Mesendoderm (in vitro differentiated cells): ENCODE measurements around the gene HOXA7.

ENCODE experiments used
- DNase-seq: peaks from one replicate; pipeline ENCODE4 v3.0.0; 2013
- H2AK5ac ChIP-seq: 2 replicates; pipeline ENCODE4 v1.6.1; 2013; ENCODE audit warnings: low read length, inconsistent platforms
- H2BK120ac ChIP-seq: 2 replicates; pipeline ENCODE4 v1.6.1; 2013; ENCODE audit warnings: low read depth, mild to moderate bottlenecking, low read length, moderate library complexity, mixed read lengths
- H2BK15ac ChIP-seq: replicated peaks from 2 replicates; pipeline ENCODE4 v1.6.1; 2013; ENCODE audit warnings: low read depth, mild to moderate bottlenecking, moderate library complexity
- H2BK5ac ChIP-seq: 2 replicates; pipeline ENCODE4 v1.6.1; 2013; ENCODE audit warnings: low read length, inconsistent platforms
- H3K18ac ChIP-seq: 2 replicates; pipeline ENCODE4 v1.6.1; 2013; ENCODE audit warnings: mild to moderate bottlenecking, low read length, mixed read lengths
- H3K23ac ChIP-seq: one replicate; pipeline ENCODE4 v1.6.1; 2013; ENCODE audit warnings: low read length
- H3K27ac ChIP-seq: 2 replicates; pipeline ENCODE4 v1.5.1; 2013; ENCODE audit warnings: low read depth, mild to moderate bottlenecking, inconsistent platforms, low read length, moderate library complexity
- H3K27me3 ChIP-seq: 2 replicates; pipeline ENCODE4 v1.6.1; 2013; ENCODE audit warnings: low read length, control low read depth, mild to moderate bottlenecking, inconsistent platforms; ENCODE audit not compliant: insufficient read depth, poor library complexity
- H3K36me3 ChIP-seq: 2 replicates; pipeline ENCODE4 v1.6.1; 2013; ENCODE audit warnings: low read length, inconsistent platforms; ENCODE audit not compliant: control insufficient read depth, insufficient read depth
- H3K4ac ChIP-seq: one replicate; pipeline ENCODE4 v1.6.1; 2013; ENCODE audit warnings: low read depth, mild to moderate bottlenecking, low read length, moderate library complexity
- H3K4me1 ChIP-seq: 2 replicates; pipeline ENCODE4 v1.6.1; 2013; ENCODE audit warnings: low read depth, low read length, inconsistent platforms; ENCODE audit not compliant: control insufficient read depth
- H3K4me2 ChIP-seq: 2 replicates; pipeline ENCODE4 v1.6.1; 2013; ENCODE audit warnings: low read length
- H3K4me3 ChIP-seq: 2 replicates; pipeline ENCODE4 v1.5.1; 2013; ENCODE audit warnings: mild to moderate bottlenecking, low read length
- H3K56ac ChIP-seq: one replicate; pipeline ENCODE4 v1.6.1; 2013; ENCODE audit warnings: low read length
- H3K79me1 ChIP-seq: 2 replicates; pipeline ENCODE4 v1.6.1; 2013; ENCODE audit warnings: low read length, inconsistent platforms
- H3K79me2 ChIP-seq: 2 replicates; pipeline ENCODE4 v1.6.1; 2013; ENCODE audit warnings: mild to moderate bottlenecking, low read length; ENCODE audit not compliant: control insufficient read depth, insufficient read depth
- H3K9ac ChIP-seq: 2 replicates; pipeline ENCODE4 v1.6.1; 2013; ENCODE audit warnings: low read length, inconsistent platforms
- H4K5ac ChIP-seq: one replicate; pipeline ENCODE4 v1.6.1; 2013; ENCODE audit warnings: low read length
- H4K8ac ChIP-seq: one replicate; pipeline ENCODE4 v1.6.1; 2013; ENCODE audit warnings: low read depth, mild to moderate bottlenecking, control low read depth, low read length, moderate library complexity
- WGBS: extraction: QIAGEN DNeasy Blood & Tissue Kit; methylation state at CpG from one replicate; pipeline ENCODE4 v1.1.7; 2013; ENCODE audit warnings: low lambda C conversion rate, missing lambda C conversion rate; ENCODE audit not compliant: insufficient coverage; ENCODE audit errors: extremely low coverage; 5-methylcytosine and 5-hydroxymethylcytosine counted together

Gene HOXA7

GRCh38 chr7:27153526-27153925 lies 2.9 kb downstream of the HOXA7 start:
- H2BK120ac ChIP-seq: no peak overlapping the region
- no peak overlapping the region for H3K27ac ChIP-seq
- H3K18ac ChIP-seq: no peak overlapping the region
- H2AK5ac ChIP-seq: no peak overlapping the region
- H3K4me3 ChIP-seq: no peak overlapping the region
- no peak overlapping the region for H2BK15ac ChIP-seq
- no peak overlapping the region for H4K5ac ChIP-seq
- no peak overlapping the region for H4K8ac ChIP-seq
- H3K27me3 ChIP-seq: peaks cover 92% of the 10 kb centered on the region
- H3K4me1 ChIP-seq: no peaks in the 10 kb centered on the region
- H3K4me2 ChIP-seq: no peak overlapping the region
- no peaks in the 10 kb centered on the region for H3K79me2 ChIP-seq
- H3K79me1 ChIP-seq: no peaks in the 10 kb centered on the region
- H3K23ac ChIP-seq: no peak overlapping the region
- H3K56ac ChIP-seq: no peak overlapping the region
- H3K9ac ChIP-seq: no peak overlapping the region
- no peaks in the 10 kb centered on the region for H3K36me3 ChIP-seq
- H2BK5ac ChIP-seq: no peak overlapping the region
- no peak overlapping the region for H3K4ac ChIP-seq
- DNase-seq: no peak
- no CpG with 5 or more reads among the region's 3 CpGs for WGBS

GRCh38 chr7:27152816-27153442 lies 3.5 kb downstream of the HOXA7 start:
- H3K36me3 ChIP-seq: no peaks in the 10 kb centered on the region
- no peak overlapping the region for H3K9ac ChIP-seq
- no CpG with 5 or more reads among the region's 22 CpGs for WGBS
- no peak overlapping the region for H4K5ac ChIP-seq
- no peak overlapping the region for H3K27ac ChIP-seq
- no peaks in the 10 kb centered on the region for H3K4me1 ChIP-seq
- no peak overlapping the region for H4K8ac ChIP-seq
- DNase-seq: no peak
- H3K79me2 ChIP-seq: no peaks in the 10 kb centered on the region
- no peak overlapping the region for H2BK5ac ChIP-seq
- H2BK15ac ChIP-seq: no peak overlapping the region
- H3K23ac ChIP-seq: no peak overlapping the region
- peaks cover 92% of the 10 kb centered on the region for H3K27me3 ChIP-seq
- H3K79me1 ChIP-seq: no peaks in the 10 kb centered on the region
- no peak overlapping the region for H3K56ac ChIP-seq
- H2BK120ac ChIP-seq: no peak overlapping the region
- H3K4me2 ChIP-seq: no peak overlapping the region
- H3K4ac ChIP-seq: no peak overlapping the region
- no peak overlapping the region for H3K18ac ChIP-seq
- H3K4me3 ChIP-seq: no peak overlapping the region
- no peak overlapping the region for H2AK5ac ChIP-seq

- no peak within 1 kb of the TSS for H3K23ac ChIP-seq
- H3K36me3 ChIP-seq: no peaks in the 10 kb centered on the region
- no peak within 1 kb of the TSS for H3K4me3 ChIP-seq
- no peak within 1 kb of the TSS for H2BK15ac ChIP-seq
- no CpG with 5 or more reads among the region's 53 CpGs for WGBS
- peaks cover 89% of the 10 kb centered on the region for H3K27me3 ChIP-seq
- H3K79me1 ChIP-seq: no peaks in the 10 kb centered on the region
- H2AK5ac ChIP-seq: no peak within 1 kb of the TSS
- H3K56ac ChIP-seq: no peak within 1 kb of the TSS
- no peak for DNase-seq
- H4K5ac ChIP-seq: no peak within 1 kb of the TSS
- no peaks in the 10 kb centered on the region for H3K4me1 ChIP-seq
- no peak within 1 kb of the TSS for H3K4ac ChIP-seq
- H3K9ac ChIP-seq: no peak within 1 kb of the TSS
- no peak within 1 kb of the TSS for H3K18ac ChIP-seq
- no peak within 1 kb of the TSS for H2BK5ac ChIP-seq
- H4K8ac ChIP-seq: no peak within 1 kb of the TSS
- no peak within 1 kb of the TSS for H3K27ac ChIP-seq
- H3K79me2 ChIP-seq: no peaks in the 10 kb centered on the region
- no peak within 1 kb of the TSS for H3K4me2 ChIP-seq
- H2BK120ac ChIP-seq: no peak within 1 kb of the TSS
Measured at GRCh38 chr7:27151931-27152815, 4.3 kb downstream of the HOXA7 start, which contains the start of gene HOXA3. Gene HOXA3, minus strand, starts transcription at chr7:27152583. Its CDS starts 41,943 bp downstream, at chr7:27110640.

GRCh38 chr7:27151341-27151930 lies 5.0 kb downstream of the HOXA7 start:
- Histone ChIP-seq H3K4ac (no peak overlapping the region), H3K23ac (peak overlapping the region; percentile 33)
- DNase-seq: no peak

GRCh38 chr7:27150568-27151340 lies 5.7 kb downstream of the HOXA7 start:
- no peak overlapping the region for H2BK15ac ChIP-seq
- DNase-seq: peak; percentile 79
- H2BK120ac ChIP-seq: no peak overlapping the region
- peak overlapping the region; percentile 33 for H3K23ac ChIP-seq
- no peak overlapping the region for H4K5ac ChIP-seq
- WGBS: no CpG with 5 or more reads among the region's 58 CpGs
- H3K56ac ChIP-seq: no peak overlapping the region
- no peak overlapping the region for H3K27ac ChIP-seq
- no peaks in the 10 kb centered on the region for H3K36me3 ChIP-seq
- no peak overlapping the region for H4K8ac ChIP-seq
- H3K18ac ChIP-seq: no peak overlapping the region
- no peaks in the 10 kb centered on the region for H3K79me2 ChIP-seq
- H3K9ac ChIP-seq: no peak overlapping the region
- peak overlapping the region; percentile 36 for H3K4me2 ChIP-seq
- H3K79me1 ChIP-seq: no peaks in the 10 kb centered on the region
- H3K27me3 ChIP-seq: peaks cover 89% of the 10 kb centered on the region
- H3K4ac ChIP-seq: no peak overlapping the region
- no peak overlapping the region for H3K4me3 ChIP-seq
- no peak overlapping the region for H2BK5ac ChIP-seq
- no peaks in the 10 kb centered on the region for H3K4me1 ChIP-seq
- no peak overlapping the region for H2AK5ac ChIP-seq

More at GRCh38 chr7:27151341-27151930, 5.0 kb downstream of the HOXA7 start:
- Histone ChIP-seq H2BK15ac (no peak overlapping the region), H3K56ac (no peak overlapping the region), H3K36me3 (no peaks in the 10 kb centered on the region), H3K27me3 (peaks cover 89% of the 10 kb centered on the region), H3K27ac (no peak overlapping the region), H3K18ac (no peak overlapping the region), H4K8ac (no peak overlapping the region), H3K79me1 (no peaks in the 10 kb centered on the region), H4K5ac (no peak overlapping the region), H3K4me2 (peak overlapping the region; percentile 36), H3K79me2 (no peaks in the 10 kb centered on the region), H3K9ac (no peak overlapping the region), H2BK120ac (no peak overlapping the region), H2AK5ac (no peak overlapping the region), H3K4me1 (no peaks in the 10 kb centered on the region), H2BK5ac (no peak overlapping the region), H3K4me3 (no peak overlapping the region)
- no CpG with 5 or more reads among the region's 27 CpGs for WGBS
